IPS-20b (cell line): ENCODE results near the gene DIAPH3.
A peak's percentile ranks its signal among the peaks of the same experiment; 100 is the strongest.

Experiments
- H3K27ac ChIP-seq: one replicate; pipeline ENCODE4 v1.5.1; 2013; ENCODE audit warnings: low read length
- H3K27me3 ChIP-seq: 2 replicates; pipeline ENCODE4 v1.6.1; 2013; ENCODE audit warnings: mild to moderate bottlenecking, low read length, inconsistent platforms; ENCODE audit not compliant: insufficient read depth
- H3K36me3 ChIP-seq: 2 replicates; pipeline ENCODE4 v1.6.1; 2013; ENCODE audit warnings: low read depth, mild to moderate bottlenecking, inconsistent platforms, low read length, moderate library complexity; ENCODE audit not compliant: insufficient read depth
- H3K4me1 ChIP-seq: 2 replicates; pipeline ENCODE4 v1.6.1; 2013; ENCODE audit warnings: mild to moderate bottlenecking, control low read depth, inconsistent platforms, low read length, moderate library complexity; ENCODE audit not compliant: insufficient read depth
- H3K4me3 ChIP-seq: 2 replicates; pipeline ENCODE4 v1.5.1; 2013; ENCODE audit warnings: mild to moderate bottlenecking, low read length, inconsistent platforms
- H3K9ac ChIP-seq: 2 replicates; pipeline ENCODE4 v1.6.1; 2013; ENCODE audit warnings: low read depth, mild to moderate bottlenecking, inconsistent platforms, low read length, moderate library complexity
- H3K9me3 ChIP-seq: 2 replicates; pipeline ENCODE4 v1.6.1; 2013; ENCODE audit warnings: mild to moderate bottlenecking, low read depth, low read length, inconsistent platforms; ENCODE audit not compliant: insufficient read depth

DIAPH3 gene

DNA sequence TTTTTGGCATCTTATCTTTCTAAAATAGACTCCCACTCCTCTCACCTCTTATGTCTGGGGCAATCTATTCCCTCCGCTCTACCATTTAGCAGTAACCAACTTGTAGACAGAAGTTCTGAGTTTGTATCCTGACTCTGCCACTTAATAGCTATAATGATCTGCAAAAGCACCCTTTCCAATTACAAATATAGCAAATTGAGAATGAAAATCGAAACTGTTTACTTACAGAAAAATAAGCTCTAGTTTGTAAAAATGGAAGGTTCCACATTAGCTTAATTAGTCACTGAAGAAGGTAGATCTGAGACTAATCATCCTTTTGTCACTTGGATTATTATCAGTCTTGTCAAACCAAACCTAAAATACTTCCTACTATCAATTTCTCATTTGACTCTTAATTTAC lies 409.3 kb downstream of the DIAPH3 start:
- Histone ChIP-seq H3K4me3 (no peak overlapping the region), H3K27me3 (no peaks in the 10 kb centered on the region), H3K9me3 (no peaks in the 10 kb centered on the region), H3K27ac (no peak overlapping the region), H3K9ac (no peak overlapping the region), H3K4me1 (peaks cover 19% of the 10 kb centered on the region; the same call in 1 of the 2 replicates), H3K36me3 (no peaks in the 10 kb centered on the region)

DNA sequence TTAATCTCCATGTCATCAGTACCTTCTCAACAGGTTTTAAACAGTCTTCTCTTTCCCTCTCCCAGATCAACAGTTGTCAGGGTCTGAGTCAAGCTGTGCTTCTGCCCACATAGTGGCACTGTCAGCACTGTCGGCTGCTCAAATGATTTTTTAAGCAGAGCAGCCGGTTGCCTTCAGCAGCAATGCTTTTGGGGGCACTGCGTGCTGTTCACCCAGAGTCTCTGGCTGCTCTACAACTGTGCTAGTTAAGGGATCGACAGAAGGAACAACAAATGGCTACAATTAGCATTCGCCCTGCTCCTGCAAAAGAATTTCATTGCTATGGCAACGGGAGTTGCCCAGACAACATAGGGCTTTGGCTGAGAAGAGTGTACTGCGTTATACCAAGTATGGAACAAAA lies 412.9 kb downstream of the DIAPH3 start:
- peaks cover 19% of the 10 kb centered on the region; the same call in 1 of the 2 replicates for H3K4me1 ChIP-seq
- no peaks in the 10 kb centered on the region for H3K27me3 ChIP-seq
- peak overlapping the region; percentile 49 for H3K4me3 ChIP-seq
- H3K9me3 ChIP-seq = no peaks in the 10 kb centered on the region
- H3K9ac ChIP-seq = no peak overlapping the region; the same call in 1 of the 2 replicates
- peak overlapping the region; percentile 22 for H3K27ac ChIP-seq
- no peaks in the 10 kb centered on the region for H3K36me3 ChIP-seq

DNA sequence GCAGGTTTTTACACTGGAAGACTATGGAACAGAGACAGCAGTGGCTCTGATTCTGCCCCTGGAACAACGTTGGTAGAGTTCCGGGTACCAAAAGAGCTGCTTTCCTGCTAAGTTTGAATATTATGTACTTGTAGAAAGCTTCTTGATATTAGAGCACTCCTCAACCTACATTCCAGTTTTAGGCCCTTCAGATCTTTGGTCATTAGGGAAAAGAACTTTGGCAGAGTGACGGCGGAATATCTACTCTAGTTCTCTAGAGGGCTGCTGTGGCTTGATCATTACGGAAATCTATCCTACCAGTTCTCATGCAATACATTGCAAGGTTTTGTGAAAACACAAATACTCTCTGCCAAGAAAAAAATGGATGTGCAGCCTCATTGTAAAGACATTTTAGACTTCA lies 415.7 kb downstream of the DIAPH3 start:
- Histone ChIP-seq H3K4me3 (no peak overlapping the region), H3K4me1 (peaks cover 35% of the 10 kb centered on the region), H3K9ac (no peak overlapping the region), H3K27me3 (no peaks in the 10 kb centered on the region), H3K9me3 (no peaks in the 10 kb centered on the region), H3K27ac (no peak overlapping the region), H3K36me3 (no peaks in the 10 kb centered on the region)

DNA sequence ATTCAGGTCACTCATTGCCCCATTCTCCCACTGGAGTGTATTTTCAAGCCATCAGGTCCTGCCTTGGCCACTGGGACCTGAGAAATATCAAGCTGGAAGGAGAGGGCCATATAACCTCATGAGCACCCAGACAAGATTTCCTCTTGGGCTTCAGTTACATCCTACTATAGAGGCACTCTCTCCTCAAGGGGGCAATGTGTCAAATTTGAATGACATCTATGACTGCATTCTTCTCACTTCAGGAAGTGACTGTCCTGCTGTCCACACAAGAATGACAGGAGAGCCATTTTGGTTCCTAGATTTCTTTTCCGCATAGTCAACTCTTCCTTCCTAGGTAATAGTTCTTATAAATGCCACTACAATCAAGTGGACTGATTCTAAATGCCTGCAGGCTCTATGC lies 416.2 kb downstream of the DIAPH3 start:
- H3K9ac ChIP-seq = no peak overlapping the region
- H3K27ac ChIP-seq = no peak overlapping the region
- no peak overlapping the region for H3K4me3 ChIP-seq
- no peaks in the 10 kb centered on the region for H3K9me3 ChIP-seq
- peaks cover 37% of the 10 kb centered on the region for H3K4me1 ChIP-seq
- no peaks in the 10 kb centered on the region for H3K27me3 ChIP-seq
- no peaks in the 10 kb centered on the region for H3K36me3 ChIP-seq

DNA sequence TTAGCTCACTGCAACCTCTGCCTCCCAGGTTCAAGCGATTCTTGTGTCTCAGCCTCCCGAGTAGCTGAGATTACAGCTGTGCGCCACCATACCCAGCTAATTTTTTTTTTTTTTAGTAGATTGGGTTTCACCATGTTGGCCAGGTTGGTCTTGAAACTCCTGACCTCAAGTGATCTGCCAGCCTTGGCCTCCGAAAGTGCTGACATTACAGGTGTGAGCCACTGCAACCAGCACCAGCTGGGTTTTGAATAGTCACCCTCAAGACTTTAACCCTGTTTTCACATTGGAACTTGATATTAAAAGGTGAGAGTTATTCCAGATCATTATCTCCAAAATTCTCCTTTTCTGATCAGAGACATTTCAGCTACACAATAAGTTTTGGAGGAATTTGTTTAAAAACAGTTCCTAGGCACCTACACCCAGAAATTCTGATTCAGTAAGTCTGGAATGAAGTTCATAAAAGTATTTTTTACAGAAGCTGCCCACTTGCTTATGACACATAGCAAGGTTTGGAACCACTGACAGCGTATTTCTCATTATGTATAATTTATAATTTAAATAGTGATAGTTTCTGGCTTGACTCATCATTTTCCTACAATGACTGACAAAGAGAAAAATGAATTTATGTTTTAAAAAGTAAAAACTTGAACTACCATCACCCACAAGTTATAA lies 417.3 kb downstream of the DIAPH3 start:
- Histone ChIP-seq H3K27ac (no peak overlapping the region), H3K36me3 (no peaks in the 10 kb centered on the region), H3K9ac (no peak overlapping the region), H3K4me3 (no peak overlapping the region), H3K4me1 (peaks cover 34% of the 10 kb centered on the region), H3K9me3 (no peaks in the 10 kb centered on the region), H3K27me3 (no peaks in the 10 kb centered on the region)

DNA sequence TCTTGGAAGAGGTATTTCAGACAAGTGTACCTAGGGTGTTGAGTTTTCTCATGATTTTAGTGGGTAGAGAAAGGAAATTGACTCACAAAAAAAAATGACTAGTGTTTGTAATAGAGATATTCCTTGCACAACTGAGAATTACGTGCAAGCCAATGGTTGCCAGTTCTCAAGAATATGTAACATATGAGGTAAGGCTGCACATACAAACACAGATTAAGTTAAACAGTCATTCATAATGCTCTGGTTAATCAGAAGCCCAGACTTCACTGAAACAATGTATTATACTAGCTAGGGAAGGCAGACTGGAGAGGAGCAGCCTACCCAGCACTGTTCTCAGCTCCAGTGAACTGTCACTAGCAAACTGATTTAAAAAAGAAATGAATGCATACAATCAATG lies 418.3 kb downstream of the DIAPH3 start:
- Histone ChIP-seq H3K36me3 (no peaks in the 10 kb centered on the region), H3K4me1 (peaks cover 26% of the 10 kb centered on the region), H3K9ac (no peak overlapping the region), H3K4me3 (no peak overlapping the region), H3K27me3 (no peaks in the 10 kb centered on the region), H3K27ac (no peak overlapping the region), H3K9me3 (no peaks in the 10 kb centered on the region)

DNA sequence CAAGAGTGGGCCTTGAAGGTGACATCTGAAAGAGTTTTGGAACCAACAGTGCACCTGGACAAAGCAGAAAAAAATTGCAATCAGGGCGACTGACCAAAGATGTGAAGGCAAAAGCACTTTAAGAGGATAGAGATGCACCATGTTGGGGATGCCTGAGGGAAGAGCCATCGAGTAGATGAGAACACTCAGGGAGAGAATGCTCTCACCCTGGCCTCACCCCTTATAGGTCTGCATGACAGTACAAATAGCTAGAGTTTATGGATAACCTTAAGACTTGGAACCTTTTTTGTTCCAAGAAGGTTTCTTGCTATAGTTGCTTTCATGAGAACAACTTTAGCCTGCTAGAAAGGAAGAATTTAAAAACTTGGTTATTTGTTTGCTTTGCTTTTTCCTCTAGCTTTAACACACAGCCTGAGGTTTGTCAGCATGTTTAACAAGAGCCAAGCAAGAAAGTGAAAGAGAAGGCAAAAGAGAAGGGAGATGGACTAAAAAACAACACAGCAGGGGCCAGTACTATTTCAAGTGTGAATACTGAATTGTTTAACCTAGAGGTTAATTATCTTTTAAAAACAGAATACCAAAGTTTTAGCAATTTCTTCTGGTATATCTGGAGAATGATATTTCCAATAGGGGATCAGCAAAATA lies 418.9 kb downstream of the DIAPH3 start:
- H3K27ac ChIP-seq = no peak overlapping the region

DNA sequence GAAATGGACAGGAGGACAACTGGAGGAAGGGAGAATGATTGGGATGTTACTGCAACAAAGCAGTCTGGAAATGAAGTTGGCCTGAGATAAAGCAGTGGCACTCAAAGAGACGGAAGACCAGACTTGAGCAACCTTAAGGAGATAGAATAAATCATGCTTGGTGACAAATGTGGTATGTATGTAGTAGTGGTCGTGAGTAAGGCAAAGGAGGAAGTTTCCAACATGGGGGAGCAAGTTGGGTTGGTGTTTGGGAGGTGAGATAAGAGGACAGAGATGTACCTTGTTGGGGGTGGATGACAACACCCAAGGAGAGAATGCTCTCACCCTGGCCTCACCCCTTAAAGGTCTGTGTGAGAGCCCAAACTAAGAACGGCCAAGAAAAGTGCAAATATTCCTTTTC lies 420.5 kb downstream of the DIAPH3 start:
- Histone ChIP-seq H3K4me3 (no peak overlapping the region), H3K9me3 (no peaks in the 10 kb centered on the region), H3K9ac (no peak overlapping the region), H3K36me3 (no peaks in the 10 kb centered on the region), H3K27me3 (no peaks in the 10 kb centered on the region), H3K4me1 (peaks cover 18% of the 10 kb centered on the region), H3K27ac (no peak overlapping the region)

More for the DNA sequence above, 418.9 kb downstream of the DIAPH3 start:
- Histone ChIP-seq H3K27me3 (no peaks in the 10 kb centered on the region), H3K36me3 (no peaks in the 10 kb centered on the region), H3K4me1 (peaks cover 21% of the 10 kb centered on the region), H3K4me3 (no peak overlapping the region), H3K9me3 (no peaks in the 10 kb centered on the region), H3K9ac (no peak overlapping the region)

DNA sequence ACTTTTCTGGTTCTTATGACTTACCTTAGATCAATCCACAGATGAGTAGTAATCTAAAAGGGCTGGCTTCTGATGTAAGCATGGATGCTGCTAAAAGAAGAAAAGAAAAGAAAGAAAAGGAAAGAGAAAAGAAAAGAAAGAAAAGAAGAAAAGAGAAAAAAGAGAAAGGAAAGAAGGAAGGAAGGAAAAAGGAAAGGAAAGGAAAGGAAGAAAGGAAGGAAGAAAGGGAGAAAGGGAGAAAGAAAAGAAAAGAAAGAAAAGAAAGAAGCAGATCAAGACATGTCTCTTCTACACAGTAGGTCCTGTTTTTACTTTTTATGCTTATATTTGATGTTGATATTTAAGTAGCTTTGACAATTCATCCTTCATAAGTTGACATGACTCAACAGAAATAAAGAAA lies 421.3 kb downstream of the DIAPH3 start:
- no peak overlapping the region for H3K9ac ChIP-seq
- H3K27ac ChIP-seq = no peak overlapping the region
- no peaks in the 10 kb centered on the region for H3K9me3 ChIP-seq
- H3K4me3 ChIP-seq = no peak overlapping the region
- peaks cover 18% of the 10 kb centered on the region for H3K4me1 ChIP-seq
- H3K36me3 ChIP-seq = no peaks in the 10 kb centered on the region
- no peaks in the 10 kb centered on the region for H3K27me3 ChIP-seq

DNA sequence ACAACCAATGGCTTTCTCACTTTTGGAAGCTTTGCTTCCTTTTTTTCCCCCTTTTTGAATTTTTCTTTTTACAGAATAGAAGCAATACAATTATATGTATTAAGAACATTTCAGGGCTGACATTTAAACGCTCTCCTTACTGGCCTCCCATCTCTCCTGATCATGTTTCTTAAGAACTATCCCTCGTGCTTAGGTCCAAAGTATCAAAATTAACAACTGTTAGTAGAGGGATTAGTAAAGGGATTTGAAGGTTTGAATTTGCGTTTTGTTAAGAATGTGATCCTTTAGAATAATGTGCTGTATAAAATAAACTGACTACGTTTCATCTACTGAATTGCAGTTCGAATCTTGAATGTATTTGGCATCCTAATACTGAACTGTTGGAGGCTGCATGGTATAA lies 424.8 kb downstream of the DIAPH3 start:
- Histone ChIP-seq H3K27me3 (no peaks in the 10 kb centered on the region), H3K9me3 (no peaks in the 10 kb centered on the region), H3K36me3 (no peaks in the 10 kb centered on the region), H3K27ac (no peak overlapping the region), H3K4me3 (no peak overlapping the region), H3K9ac (no peak overlapping the region), H3K4me1 (peaks cover 8% of the 10 kb centered on the region)

DNA sequence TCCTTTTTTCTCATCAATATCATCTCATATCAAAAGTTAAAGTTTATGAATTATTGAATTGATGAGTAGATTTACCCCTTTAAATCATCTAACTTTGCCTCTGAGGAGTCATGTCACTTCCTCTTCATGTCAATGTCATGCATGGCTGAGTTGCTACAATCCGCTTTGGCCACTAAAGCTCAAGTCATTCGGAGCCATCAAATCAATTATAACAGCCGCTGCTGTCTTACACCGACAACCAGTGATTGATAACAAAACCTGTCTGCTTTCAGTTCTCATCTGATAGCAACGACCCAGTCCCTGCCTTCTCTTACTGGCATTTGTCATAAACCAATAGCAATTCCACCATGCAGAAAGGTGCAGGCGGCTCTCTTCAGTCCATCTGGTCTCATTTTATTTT lies 429.3 kb downstream of the DIAPH3 start:
- Histone ChIP-seq H3K27ac (no peak overlapping the region), H3K9ac (no peak overlapping the region), H3K36me3 (no peaks in the 10 kb centered on the region), H3K4me3 (no peak overlapping the region), H3K9me3 (no peaks in the 10 kb centered on the region), H3K4me1 (no peaks in the 10 kb centered on the region; the same call in 1 of the 2 replicates), H3K27me3 (no peaks in the 10 kb centered on the region)

DNA sequence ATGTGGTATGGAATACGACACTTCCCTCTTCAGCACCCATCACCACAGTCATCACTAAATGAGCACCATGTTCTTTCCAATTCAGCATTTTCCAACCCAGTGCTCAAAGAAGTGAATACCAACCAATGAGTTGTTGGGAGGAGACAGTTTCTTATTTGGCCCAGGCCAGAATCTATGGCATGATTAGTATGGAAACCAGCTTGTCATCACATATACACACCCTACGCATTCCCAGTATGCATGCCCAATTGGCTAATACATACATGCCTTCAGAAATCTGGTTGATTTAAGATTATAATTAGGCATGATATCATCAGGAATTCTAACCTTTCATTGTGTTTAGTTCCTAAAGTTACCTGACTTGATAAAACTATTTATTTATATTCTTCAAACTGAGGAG lies 430.0 kb downstream of the DIAPH3 start:
- H3K4me3 ChIP-seq = no peak overlapping the region
- no peaks in the 10 kb centered on the region for H3K36me3 ChIP-seq
- H3K27ac ChIP-seq = no peak overlapping the region

More for the DNA sequence above, 430.0 kb downstream of the DIAPH3 start:
- no peak overlapping the region for H3K9ac ChIP-seq
- no peaks in the 10 kb centered on the region for H3K9me3 ChIP-seq
- H3K4me1 ChIP-seq = no peaks in the 10 kb centered on the region; the same call in 1 of the 2 replicates
- H3K27me3 ChIP-seq = no peaks in the 10 kb centered on the region
